Femur (tissue), 1 donor: ENCODE measurements around the gene CTIF.

Source experiments
- DNase-seq: peaks from one replicate; pipeline ENCODE4 v3.0.0-alpha.2; 2017

The CTIF gene

DNA sequence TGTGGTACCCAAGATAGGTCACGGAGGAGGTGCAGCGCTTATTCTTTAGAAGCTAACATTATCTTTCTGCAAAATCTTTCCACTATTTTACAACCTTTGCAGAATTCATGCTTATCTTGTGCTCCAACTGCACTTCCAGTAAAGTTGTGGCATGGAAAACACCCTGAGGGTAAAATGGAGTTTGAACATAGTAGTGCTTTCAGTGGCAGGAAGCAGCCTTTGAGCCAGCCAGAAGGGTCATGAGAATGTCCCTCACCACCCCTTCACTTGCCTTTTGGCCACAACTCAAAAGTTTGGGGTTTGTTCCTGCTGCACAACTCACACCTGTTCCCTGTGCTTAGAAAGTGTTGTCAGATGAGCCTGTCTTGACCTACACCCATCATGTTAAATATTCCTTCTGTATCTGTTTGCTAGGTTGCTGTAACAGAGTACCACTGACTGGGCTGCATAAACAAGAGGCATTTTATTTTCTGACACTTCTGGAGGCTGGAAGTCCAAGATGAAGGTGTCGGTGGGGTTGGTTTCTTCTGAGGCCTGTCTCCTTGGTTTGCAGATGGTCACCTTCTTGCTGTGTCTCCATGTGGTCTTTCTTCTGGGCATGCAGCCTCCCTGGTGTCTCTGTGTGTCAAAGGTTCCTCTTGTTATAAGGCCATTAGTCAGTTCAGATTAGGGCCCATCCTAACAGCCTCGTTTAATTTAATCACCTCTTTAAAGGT lies 217.8 kb downstream of the CTIF start:
- DNase-seq = no peak

DNA sequence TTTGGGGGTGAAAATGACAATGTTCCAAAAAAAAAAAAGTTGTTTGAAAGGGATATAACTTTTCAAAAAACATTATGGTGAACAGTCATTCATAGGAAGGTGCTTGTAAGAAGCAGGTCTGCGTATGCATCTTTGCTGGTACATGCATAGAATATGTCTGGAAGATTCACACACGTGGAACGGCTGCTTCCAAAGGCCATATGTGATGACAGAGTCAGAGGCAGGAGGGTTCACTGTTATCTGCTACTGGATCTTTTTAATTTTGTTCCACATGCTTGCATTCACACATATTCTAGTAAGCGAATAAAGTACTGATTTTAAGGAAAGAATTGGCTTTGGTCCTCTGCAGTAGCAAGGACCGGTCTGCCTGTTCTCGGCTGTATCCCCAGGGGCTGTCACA lies 218.5 kb downstream of the CTIF start:
- no peak for DNase-seq

DNA sequence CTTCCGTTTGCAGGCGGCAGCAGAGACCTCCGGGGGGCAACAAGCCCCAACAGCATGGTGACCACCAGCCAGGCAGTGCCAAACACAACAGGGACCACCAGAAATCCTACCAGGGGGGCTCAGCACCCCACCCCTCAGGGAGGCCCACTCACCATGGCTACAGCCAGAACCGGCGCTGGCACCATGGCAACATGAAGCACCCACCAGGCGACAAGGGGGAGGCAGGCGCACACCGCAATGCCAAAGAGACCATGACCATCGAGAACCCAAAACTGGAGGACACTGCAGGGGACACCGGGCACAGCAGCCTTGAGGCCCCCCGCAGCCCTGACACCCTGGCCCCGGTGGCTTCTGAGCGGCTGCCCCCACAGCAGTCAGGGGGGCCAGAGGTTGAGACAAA lies 219.1 kb downstream of the CTIF start:
- no peak for DNase-seq

DNA sequence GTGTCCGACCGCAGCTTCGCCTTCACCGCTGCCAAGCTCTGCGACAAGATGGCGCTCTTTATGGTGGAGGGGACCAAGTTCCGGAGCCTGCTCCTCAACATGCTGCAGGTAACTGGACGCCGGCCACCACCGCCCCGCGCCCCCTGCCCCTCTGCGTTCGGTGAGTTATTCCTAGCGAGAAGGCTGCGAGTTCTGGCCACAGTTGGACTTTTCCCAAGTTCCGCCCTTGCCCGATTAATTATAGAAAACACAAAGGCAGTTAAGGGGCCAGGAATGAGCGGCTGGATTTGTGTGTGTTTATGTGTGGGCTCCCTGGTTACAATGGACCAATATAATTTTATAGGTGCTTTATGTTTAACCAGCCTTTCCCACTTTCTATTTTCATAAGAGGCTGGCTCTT lies 222.8 kb downstream of the CTIF start:
- DNase-seq = no peak

DNA sequence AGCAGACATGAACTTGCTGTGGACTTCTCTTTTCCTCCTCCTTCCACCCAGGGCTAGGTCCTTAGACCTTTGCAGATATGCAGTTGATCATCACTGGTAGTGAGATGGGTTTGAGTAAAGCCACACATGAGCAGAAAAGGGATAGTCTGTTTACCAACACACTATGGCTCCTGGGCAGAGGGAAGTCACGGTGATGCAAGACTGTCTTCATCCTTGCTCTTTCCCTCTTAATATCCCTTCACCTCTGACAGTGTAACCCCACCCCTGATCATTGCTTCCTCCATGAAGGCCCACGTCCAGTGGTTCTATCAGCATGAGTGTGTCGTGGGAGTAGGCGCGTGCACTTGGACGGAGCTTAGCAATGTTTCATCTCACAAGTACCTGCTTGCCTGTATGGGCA lies 223.2 kb downstream of the CTIF start:
- no peak for DNase-seq

DNA sequence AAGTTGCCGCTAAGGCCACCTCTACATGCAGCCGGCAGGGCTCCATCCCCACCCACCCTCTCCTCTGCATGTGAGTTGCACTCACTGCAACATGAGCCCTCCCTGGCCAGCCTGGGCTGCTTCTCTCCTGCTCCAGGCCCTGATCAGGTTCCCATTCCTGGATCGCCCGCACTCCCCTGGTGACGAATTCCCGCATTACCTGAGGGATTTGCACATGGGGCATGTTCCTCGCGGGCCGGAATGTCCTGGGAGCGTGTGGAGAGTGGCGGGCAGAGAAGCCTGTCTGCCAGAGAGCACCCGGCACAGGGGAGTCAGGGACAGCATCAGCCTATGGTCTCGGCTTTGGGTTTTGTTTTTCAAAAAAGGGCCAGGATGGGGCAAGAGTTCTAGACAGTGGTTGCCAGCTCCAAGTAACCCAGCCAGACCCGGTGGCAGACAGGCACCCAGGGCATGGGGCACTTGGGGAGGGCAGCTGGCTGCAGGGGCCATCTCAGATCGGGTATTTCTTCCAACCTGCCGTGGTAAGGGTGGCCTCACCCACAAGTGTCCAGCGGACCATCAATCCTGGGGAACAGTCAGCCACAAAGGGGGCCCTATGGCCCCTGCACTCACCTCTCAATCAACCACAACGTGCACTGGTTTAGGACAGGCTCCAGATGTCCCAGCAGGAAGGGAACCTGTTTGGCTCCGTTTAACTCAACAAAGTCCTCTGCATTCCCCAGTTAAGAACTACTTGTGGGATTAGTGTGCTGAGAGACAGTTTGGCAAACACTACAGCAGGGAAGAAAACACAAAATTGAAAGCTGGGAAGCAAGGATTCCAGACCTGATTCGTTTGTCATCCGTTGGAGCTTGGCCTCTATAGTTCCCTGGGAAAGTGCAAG lies 224.2 kb downstream of the CTIF start:
- no peak for DNase-seq

DNA sequence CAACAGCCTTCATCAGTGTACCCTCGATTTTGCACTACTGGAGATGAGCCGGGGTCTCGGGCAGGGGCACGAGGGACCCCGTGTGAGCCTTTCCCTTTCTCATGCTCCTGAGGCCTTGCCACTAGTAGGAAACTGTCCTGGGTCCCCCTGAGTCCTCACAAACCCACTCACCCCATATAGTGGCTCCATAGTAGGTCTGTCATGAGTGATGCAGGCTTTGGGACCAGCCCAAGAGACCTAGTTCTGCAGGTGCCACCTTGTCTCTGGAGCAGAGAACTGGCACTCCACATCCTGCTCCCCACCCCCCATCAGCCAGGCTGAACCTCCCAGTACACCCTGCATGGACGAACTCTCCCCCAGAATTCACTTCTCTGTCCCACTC lies 224.9 kb downstream of the CTIF start:
- DNase-seq = no peak

DNA sequence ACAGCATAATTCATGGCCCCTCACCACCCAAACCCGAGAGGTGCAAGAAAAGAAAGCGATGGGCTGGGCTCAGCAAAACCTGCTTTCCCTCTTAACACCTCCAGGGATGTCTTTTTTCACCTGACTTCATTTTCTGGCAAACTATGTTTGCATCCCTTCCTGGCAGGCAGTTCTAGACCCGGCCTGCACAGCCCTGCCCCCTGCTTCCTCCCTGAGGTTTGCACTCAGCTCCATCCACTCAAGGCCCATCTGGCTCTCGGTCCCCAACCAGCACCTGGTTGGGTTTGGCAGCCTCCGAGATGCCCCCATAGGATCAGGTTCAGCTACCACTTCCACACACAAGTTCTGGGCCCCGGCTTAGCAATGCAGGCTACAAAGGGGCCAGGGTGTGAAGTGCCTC lies 226.2 kb downstream of the CTIF start:
- DNase-seq = no peak

DNA sequence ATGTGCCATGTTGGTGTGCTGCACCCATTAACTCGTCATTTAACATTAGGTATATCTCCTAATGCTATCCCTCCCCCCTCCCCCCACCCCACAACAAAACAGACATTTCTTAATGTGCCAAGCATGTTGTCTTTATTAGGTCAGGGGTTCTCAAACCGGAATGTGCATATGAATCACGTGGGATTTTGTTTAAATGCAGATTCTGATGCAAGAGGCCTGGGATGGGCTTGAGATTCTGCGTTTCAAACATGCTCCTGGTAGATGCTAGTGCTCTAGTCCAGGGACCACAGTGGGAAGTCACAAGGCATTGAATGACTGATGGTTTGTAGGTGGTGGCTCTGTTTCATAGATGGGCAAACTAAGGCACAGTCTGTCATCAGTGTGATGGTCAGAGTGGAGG lies 227.2 kb downstream of the CTIF start:
- DNase-seq = no peak

DNA sequence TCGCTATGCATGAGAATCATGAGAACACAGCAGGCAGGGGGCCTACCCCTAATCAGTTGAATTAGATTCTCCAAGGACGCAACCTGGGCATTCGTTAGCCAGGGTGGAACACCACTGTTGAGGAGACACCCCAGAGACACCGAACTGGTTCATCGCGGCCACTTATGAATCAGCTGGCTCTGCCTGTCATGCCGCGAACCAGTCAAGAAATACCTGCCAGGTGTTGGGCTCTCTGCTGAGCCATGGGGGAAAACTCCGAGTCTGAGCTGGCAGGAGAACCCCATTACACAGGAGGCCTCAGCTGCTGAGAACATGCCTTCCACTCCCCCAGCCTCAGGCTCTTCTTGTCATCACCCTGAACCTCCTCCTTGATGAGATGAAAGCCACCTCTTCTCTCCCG lies 227.7 kb downstream of the CTIF start:
- no peak for DNase-seq

DNA sequence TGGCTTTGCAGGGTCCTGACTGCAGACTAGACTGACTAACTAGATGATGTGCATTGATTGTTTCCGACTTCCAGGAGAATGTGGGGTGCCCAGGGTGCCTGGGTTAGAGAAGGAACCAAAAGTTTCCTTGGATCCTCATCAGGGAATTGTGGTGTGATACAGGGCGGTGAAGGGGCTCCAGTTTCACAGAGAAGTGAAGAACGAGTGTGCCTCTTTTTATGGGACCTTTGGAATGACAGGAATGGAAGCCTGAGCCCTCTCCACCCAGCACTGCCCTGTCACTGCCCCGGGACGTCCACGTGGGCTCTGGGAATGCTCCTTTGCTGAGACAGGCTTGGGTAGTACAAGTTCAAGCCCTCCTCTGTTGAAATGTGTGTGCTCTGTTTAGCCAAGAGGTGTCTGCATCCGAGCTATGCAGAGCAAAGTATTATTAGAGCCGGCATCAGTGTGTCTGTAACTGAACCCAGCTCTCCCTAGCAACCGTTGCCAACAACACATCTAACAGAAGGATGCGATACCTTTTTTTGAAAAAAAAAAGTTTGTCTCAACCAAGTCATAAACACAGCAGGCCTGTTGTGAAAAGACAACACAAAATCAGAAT lies 228.4 kb downstream of the CTIF start:
- DNase-seq = peak; percentile 67

DNA sequence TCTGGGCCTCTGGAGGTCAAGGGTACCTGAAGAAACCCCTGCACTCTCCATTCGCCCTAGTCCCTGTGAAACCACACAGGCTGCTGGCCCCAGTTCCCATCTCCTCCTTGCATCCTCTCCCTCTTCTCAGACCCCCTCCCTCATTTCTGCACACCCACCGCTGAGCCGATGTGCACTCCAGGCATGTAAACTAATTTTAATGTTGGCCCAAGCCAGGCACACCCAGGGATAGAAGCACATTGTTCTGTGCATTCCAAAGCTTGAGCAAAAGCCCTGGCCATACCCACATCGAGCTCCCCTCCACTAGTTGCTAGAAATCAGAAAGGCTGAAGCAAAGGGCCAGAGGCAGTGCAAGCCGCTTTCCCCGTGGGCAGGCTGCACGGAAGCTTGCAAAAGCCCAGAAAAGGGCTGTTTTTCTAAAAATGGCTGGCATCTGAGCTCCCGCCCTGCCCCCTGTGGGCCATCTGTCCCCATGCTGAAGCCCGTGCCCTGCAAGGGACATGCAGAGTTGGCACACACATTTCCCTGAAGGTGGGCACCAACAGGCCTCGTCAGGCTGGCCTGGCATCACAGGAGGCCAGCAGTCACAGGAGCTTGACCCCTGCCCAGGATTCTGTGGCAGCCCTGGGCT lies 230.3 kb downstream of the CTIF start:
- DNase-seq = no peak

DNA sequence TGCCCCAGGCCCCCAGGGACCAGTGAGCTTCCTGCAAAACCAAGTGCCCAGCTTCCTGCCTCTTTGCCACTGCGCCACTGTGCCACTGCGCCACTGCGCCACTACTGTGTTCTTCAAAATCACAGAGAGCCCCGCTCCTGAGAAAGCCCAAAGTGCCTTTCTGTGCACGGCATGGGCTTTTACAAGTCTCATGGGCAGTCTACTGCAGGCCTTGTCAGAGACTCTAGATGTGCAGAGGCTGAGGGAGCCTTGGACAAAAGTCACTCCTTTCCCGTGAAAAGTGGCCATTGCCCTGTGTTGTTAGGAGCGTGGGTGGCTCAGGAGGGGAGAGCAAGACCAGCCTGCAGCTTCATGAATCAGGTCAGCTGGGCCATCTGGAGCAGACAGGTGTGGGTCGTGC lies 231.4 kb downstream of the CTIF start:
- no peak for DNase-seq

DNA sequence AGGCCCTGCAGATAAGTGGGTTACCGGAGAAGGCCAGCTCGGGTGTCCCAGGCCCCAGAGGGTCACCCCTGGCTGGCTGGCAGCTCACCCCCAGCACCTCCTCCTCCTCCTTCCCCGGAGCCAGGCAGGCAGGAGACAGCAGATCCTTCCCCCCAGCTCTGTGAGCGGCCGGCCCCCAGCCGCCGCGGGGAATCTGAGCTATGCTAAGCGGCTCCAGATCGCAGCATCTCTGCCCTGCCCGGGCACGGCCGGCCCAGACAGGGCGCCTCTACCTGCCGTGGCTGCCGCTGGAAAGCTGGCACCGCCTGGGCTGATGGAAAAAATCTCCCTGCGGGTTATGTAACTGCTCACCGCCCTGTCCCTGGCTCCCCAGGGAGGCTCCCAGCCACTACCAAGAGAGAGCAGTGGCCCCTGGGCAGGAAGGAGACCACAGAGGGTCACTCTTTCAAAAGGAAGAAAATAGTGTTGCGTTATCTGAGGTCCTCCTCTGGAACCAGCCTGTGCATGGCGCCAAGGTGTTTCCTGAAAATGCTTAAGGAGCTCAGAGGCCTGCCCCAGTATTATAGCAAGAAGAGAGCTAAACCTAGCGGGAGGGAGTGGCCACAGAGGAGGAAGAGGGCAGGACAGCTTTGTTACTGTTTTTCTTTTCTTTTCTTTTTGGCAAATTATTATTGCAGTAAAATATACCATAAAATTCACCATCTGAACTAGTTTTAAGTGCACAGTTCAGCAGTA lies 233.0 kb downstream of the CTIF start:
- peak; percentile 65 for DNase-seq

DNA sequence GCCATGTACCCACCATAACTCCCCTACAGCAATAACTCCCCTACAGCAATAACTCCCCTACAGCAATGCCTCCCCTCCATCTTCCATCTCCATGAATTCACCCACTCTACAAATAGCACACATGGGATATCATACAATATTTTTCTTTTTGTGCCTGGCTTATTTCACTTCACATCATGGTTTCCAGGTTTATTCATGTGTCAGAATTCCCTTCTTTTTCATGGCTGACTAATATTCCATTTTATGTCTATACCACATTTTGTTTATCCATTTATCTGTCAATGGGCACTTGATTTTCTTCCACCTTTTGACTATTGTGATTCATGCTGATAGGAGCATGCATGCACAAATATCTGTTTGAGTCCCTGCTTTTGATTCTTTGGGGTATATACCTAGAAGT lies 233.6 kb downstream of the CTIF start:
- DNase-seq = no peak

DNA sequence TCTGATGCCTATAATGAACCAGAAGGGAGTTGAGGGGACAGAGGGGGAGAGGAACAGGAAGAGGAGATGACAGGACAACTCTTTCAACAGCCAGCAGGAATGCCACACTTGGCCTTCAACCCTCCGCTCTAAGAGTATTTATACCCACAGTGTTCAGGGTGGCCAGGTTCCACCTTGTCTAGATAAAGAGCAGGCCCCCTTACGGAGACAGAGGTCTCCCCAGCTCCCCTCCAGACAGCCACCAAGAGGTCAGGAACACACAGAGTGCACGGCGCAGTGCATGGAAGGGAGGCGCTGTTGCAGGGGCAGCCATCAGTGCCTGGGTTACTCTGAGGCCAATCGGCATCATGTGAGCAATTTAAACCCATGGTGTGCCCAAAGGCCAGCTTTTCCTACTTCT lies 235.0 kb downstream of the CTIF start:
- no peak for DNase-seq

DNA sequence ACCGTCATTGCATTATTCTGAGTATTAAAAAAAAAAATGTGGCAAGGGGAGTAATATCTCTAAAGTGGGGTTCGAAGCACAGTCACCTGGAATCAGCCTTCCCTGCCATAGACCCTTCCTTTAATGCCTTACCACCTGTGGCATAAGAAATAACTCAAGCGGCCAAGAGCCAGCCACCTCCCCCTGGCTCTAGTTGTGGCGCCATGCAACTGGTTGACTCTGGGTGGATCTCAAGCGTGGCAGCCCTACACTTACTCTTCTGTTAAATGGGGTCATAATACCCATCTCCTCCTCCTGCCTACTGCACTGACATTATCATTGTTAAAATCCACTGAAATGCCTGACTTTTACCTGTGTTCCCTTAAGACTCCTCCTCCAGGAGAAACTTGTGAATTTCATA lies 236.1 kb downstream of the CTIF start:
- DNase-seq = no peak

DNA sequence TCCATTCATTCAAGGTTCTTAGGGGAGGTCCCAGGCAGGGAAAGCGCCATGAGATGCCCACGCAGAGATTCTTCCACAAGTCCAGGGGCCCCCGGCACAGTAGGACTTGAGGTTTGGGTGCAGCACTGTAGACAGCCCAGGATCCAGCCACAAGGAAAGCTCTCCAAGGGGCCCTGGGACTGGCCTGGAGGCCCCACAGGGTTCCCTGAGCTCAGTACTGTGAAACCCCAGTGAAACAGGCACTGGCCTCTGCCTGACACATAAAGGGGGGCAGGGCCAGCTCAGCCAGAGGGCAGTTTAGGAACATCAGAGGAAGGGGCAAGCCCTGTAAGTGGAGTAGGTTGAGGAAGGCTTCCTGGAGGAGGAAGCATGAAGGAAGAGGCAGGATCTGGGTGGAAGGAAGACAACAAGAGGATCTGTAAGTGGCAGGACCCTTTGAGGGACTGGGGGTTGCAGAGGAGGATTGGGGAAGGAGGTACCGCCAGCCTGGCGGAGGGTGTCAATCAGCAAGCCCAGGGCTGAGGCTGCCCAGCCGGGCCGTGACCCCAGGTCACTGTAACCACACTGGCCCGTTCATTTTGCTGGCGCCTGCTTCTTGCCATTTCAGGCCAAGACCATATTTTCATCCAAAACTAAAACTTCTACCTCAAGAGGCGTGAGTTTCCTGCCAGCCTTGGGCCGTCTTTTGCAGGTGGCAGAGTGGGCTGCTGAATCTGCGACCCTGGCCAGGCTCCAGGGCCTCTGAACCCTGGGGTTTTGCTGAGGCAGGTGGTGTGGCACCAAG lies 236.7 kb downstream of the CTIF start:
- DNase-seq = no peak

DNA sequence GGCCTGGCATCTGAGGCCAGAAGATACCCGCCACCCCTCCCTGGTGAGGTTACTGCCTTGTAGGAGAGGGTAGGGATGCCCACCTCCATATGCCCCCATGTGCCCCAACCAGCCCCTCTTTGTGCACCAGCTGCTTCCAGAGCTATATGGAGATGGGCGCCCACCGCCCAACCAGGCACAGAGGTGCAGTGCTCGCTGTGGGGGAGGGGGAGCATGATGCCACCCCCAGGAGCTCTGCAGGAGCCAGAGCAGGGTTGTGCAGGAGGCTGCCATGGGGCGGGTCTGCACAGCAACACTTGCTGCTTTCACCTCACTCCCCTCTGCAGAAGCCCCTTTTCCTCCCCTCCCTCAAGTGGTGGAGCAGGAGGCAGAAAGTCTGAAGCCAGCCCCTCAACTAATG lies 237.3 kb downstream of the CTIF start:
- DNase-seq = no peak

DNA sequence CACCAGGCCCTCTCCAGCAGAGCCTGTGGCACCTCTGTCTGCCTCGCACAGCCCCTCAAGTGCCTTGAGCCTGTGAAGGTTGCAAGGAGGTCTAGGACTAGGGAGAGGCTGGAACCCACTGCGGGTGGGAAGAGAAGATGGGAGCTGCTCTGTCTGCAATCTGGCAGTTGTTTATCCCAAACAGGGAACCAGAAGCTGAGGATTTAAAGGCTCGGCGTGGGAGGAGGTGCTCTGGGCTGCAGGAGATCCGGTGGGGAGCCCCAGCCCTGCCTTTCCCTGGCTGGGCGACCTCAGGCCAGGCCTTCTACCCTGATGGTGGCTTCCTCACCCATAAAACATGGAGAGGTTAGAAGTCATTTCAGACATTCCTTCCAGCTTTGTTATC lies 237.8 kb downstream of the CTIF start:
- no peak for DNase-seq

DNA sequence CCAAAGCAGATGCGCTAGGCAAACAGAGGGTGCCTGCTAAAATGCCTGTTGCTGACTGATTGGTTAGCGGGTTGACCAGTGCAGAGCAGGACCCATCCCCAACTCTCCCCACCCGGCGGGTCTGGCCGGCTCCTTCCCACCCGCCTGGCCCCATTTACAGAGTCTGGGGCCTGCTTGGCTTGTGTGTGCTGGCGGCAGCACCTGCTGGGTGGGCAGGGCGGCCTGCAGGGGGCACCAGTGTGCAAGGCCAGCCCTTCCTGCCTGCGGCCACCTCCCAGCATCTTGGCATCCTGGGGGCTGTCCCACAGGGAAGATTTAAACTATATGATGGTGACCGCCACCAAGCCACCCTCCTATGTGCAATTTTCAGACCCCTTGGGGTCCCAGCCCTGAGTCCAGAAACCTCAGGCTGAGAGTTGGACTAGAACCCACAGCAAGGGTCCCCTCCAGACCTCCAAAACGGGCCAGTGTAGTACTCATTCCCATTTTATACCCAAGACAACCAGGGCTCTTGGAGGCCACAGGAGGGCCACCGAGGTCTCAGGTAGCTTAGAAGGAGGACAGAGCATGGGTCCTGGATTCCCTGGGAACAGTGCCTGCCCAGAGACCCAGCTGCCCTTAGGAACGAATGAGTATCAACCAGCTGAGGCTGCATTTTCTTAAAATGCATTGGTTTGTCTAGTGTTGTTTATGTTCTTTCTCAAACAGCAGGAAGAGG lies 238.4 kb downstream of the CTIF start:
- peak; percentile 74 for DNase-seq

DNA sequence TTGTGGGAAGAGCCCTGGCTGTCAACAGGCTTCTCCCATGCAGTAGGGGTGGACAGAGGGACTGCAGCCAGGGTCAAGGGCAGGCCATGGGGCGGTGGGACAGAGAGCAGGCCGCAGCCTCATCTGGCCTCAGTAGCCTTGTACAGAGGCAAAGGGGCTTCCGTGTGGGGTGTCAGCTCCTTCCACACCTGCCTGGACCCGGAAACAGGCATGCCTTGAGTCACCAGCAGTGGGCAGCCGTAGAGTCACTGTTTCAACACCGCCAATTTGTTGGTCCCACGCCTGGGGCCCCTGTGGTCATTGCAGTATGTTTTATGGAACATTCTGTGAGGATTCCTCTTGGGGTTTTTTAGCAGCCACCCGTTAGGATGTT lies 238.9 kb downstream of the CTIF start:
- DNase-seq = peak; percentile 72
